ENCODE data around the gene RNGTT. TPM values are rescaled to one million over a fixed set of nuclear protein-coding genes. Genes with fewer than 3 reads are reported as not detected.

The RNGTT gene
- total RNA-seq, 2 experiments from 2014 or later = 20.4 to 23.5 TPM

DNA sequence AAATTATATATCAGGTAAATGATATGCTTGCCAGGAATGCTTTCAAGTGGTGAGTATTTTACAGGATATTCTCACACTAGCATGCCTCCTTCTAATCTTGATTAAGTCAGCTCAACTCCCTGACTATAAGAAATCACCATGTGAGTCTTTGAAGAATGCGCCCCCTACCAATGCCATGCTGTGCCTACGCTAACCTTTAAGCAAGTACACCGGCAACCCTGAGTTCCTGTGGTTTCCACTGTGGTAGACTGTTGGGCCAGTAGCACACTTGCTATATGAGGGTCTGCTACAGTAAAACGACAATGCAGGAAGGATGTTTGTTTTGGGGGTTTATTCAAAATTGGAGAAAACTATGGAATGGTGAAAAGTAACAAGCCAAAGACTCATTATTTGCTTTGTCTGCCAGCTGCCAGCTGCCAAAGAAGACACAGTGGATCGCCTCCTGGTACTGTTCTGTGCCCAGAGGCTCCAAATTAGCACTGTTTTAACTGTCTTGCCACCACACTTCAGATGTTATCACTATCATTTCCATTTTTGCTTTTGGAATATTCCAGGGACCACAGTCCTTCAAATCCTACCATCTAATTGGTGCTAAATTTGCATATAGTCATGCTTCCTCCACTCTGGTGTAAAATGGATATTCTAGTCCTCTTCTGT is 333.5 kb downstream of the RNGTT start:
- Mint-ChIP-seq H3K9me3 (ENCODE audit: insufficient read depth) (no peaks in the 10 kb centered on the region), H3K27me3 (ENCODE audit: low read depth) (no peaks in the 10 kb centered on the region), H3K27ac (no peak overlapping the region), H3K36me3 (ENCODE audit: low read depth) (no peaks in the 10 kb centered on the region), H3K4me3 (no peak overlapping the region), H3K4me1 (ENCODE audit: low read depth) (peaks cover 8% of the 10 kb centered on the region)
- DNase-seq (peak; percentile 29), ATAC-seq (no peak)
- ChIA-PET CTCF (interaction anchor here (0.6 to 0.9 kb wide), 3 partner anchors 12 to 633 kb away, joined by 3 read pairs; no protein-coding TSS in a partner anchor), POLR2A (no interaction called here)

DNA sequence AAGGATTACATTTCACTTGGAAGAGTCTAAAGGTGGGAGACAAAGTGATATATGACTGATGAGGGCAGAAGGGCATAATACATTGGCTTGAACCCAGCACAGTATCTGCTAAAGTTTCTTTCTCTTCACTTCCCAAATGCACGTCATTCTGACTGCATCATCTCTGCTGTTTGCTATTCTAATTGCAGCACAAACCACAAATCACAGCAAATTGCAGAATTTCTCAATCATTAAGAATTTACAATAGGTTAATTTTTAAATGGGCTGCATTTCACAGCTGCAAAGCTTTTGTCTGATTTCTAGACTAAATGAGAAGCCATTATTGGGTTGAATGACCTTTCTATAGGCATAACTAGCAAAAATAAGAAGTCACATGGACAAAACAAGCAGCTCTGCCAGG is 337.0 kb downstream of the RNGTT start:
- H3K4me1 Mint-ChIP-seq (ENCODE audit: low read depth) = peaks cover 8% of the 10 kb centered on the region
- no peak overlapping the region for H3K27ac Mint-ChIP-seq
- ATAC-seq (no peak), DNase-seq (no peak)
- no peaks in the 10 kb centered on the region for H3K27me3 Mint-ChIP-seq (ENCODE audit: low read depth)
- CTCF ChIA-PET = no interaction called here
- no peaks in the 10 kb centered on the region for H3K36me3 Mint-ChIP-seq (ENCODE audit: low read depth)
- H3K4me3 Mint-ChIP-seq = no peak overlapping the region
- no peaks in the 10 kb centered on the region for H3K9me3 Mint-ChIP-seq (ENCODE audit: insufficient read depth)
- POLR2A ChIA-PET = no interaction called here

GRCh38 chr6:88623531-88623930 is 339.9 kb downstream of the RNGTT start:
- DNase-seq (no peak), ATAC-seq (no peak)
- H3K4me1 Mint-ChIP-seq (ENCODE audit: low read depth) = no peaks in the 10 kb centered on the region
- no peaks in the 10 kb centered on the region for H3K27me3 Mint-ChIP-seq (ENCODE audit: low read depth)
- H3K27ac Mint-ChIP-seq = no peak overlapping the region
- ChIA-PET CTCF (no interaction called here), POLR2A (no interaction called here)
- no peaks in the 10 kb centered on the region for H3K36me3 Mint-ChIP-seq (ENCODE audit: low read depth)
- no peak overlapping the region for H3K4me3 Mint-ChIP-seq
- no peaks in the 10 kb centered on the region for H3K9me3 Mint-ChIP-seq (ENCODE audit: insufficient read depth)

GRCh38 chr6:88619951-88620350 is 343.5 kb downstream of the RNGTT start:
- no peaks in the 10 kb centered on the region for H3K4me1 Mint-ChIP-seq (ENCODE audit: low read depth)
- no peaks in the 10 kb centered on the region for H3K36me3 Mint-ChIP-seq (ENCODE audit: low read depth)
- CTCF ChIA-PET = no interaction called here
- DNase-seq (no peak), ATAC-seq (no peak)
- POLR2A ChIA-PET = no interaction called here
- H3K27me3 Mint-ChIP-seq (ENCODE audit: low read depth) = no peaks in the 10 kb centered on the region
- no peaks in the 10 kb centered on the region for H3K9me3 Mint-ChIP-seq (ENCODE audit: insufficient read depth)
- no peak overlapping the region for H3K27ac Mint-ChIP-seq
- H3K4me3 Mint-ChIP-seq = no peak overlapping the region

- H3K9me3 Mint-ChIP-seq (ENCODE audit: insufficient read depth) = no peaks in the 10 kb centered on the region
- no peak overlapping the region for H3K27ac Mint-ChIP-seq
- H3K4me3 Mint-ChIP-seq = no peak overlapping the region
- ATAC-seq = no peak
- CTCF ChIA-PET = no interaction called here
- peaks cover 25% of the 10 kb centered on the region for H3K36me3 Mint-ChIP-seq (ENCODE audit: low read depth)
- DNase-seq = no peak
- H3K4me1 Mint-ChIP-seq (ENCODE audit: low read depth) = no peaks in the 10 kb centered on the region
- POLR2A ChIA-PET = no interaction called here
- no peaks in the 10 kb centered on the region for H3K27me3 Mint-ChIP-seq (ENCODE audit: low read depth)
Observed at GRCh38 chr6:88616380-88616779, 347.0 kb downstream of the RNGTT start.

DNA sequence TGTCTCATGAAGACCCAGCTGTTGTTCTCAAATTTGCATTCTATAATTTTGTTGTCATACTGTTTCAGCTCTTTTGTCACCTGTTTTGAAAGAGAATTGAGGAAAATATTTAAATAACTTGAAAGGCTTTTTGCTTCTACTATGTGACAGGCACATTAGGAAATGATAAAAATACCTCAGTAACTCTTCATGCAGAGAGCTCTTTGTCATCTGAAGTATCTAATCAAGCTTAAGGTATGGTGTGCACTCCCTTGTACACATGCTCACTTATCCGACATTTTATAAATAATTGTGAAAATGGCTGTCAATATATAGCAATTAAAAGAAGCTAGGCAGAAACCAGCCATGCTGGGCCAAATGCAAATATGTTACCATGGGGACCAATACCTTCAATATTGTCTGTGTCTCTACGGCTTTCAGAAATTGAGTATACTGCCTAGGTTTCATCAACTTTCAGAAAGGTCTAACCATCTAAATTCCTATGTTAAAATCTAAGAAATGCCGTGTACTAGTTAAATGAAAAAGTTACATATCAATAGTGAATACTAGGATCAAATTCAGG is 349.0 kb downstream of the RNGTT start:
- H3K27me3 Mint-ChIP-seq (ENCODE audit: low read depth) = no peaks in the 10 kb centered on the region
- ATAC-seq (no peak), DNase-seq (no peak)
- H3K36me3 Mint-ChIP-seq (ENCODE audit: low read depth) = peaks cover 26% of the 10 kb centered on the region
- H3K4me3 Mint-ChIP-seq = no peak overlapping the region
- POLR2A ChIA-PET = no interaction called here
- CTCF ChIA-PET = no interaction called here
- H3K4me1 Mint-ChIP-seq (ENCODE audit: low read depth) = no peaks in the 10 kb centered on the region
- no peak overlapping the region for H3K27ac Mint-ChIP-seq
- H3K9me3 Mint-ChIP-seq (ENCODE audit: insufficient read depth) = no peaks in the 10 kb centered on the region

DNA sequence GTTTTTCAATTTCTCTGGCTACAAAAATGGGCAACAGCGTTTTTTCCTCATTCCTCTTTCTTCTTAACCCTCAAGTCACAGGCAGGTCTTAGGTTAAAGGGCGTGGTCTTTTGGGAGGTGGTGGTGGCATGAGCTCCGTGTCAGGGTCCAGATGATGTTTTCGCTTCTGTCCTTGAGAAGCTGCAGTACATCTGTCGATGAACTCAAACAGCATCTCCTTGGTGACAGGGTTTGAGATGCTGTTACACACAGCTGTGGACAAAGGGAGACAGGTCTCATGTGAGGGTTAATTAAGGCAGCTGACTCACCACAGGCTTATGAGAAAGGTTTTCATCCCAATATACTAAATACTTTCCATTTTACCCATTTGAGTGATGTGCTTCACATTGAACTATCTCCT is 350.8 kb downstream of the RNGTT start:
- no peak overlapping the region for H3K4me3 Mint-ChIP-seq
- no peak overlapping the region for H3K27ac Mint-ChIP-seq
- H3K27me3 Mint-ChIP-seq (ENCODE audit: low read depth) = no peaks in the 10 kb centered on the region
- no peak for ATAC-seq
- H3K36me3 Mint-ChIP-seq (ENCODE audit: low read depth) = peaks cover 29% of the 10 kb centered on the region
- H3K9me3 Mint-ChIP-seq (ENCODE audit: insufficient read depth) = no peaks in the 10 kb centered on the region
- no peak for DNase-seq
- ChIA-PET CTCF (no interaction called here), POLR2A (no interaction called here)
- no peaks in the 10 kb centered on the region for H3K4me1 Mint-ChIP-seq (ENCODE audit: low read depth)

DNA sequence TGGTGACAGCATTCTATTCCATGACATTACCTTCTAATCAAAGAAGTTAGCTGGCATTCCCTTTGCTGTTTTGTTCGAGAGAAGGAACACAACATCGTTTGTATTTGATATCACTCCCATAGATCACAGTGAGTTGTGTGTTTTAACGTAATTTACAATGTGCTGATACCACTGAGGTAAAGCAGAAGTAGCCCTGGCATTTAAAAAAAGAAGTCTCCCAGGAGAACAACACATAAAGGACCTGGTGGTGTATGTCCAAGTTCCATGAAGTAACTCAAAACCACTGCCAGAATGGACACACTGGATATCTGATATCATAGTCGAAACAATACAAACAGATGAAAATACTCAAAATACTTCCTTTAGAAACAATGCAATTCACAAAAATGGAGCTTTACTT is 351.7 kb downstream of the RNGTT start:
- Mint-ChIP-seq H3K27ac (no peak overlapping the region), H3K27me3 (ENCODE audit: low read depth) (no peaks in the 10 kb centered on the region), H3K4me3 (no peak overlapping the region), H3K9me3 (ENCODE audit: insufficient read depth) (no peaks in the 10 kb centered on the region), H3K4me1 (ENCODE audit: low read depth) (no peaks in the 10 kb centered on the region), H3K36me3 (ENCODE audit: low read depth) (peaks cover 29% of the 10 kb centered on the region)
- CTCF ChIA-PET = no interaction called here
- DNase-seq (no peak), ATAC-seq (no peak)
- POLR2A ChIA-PET = no interaction called here

DNA sequence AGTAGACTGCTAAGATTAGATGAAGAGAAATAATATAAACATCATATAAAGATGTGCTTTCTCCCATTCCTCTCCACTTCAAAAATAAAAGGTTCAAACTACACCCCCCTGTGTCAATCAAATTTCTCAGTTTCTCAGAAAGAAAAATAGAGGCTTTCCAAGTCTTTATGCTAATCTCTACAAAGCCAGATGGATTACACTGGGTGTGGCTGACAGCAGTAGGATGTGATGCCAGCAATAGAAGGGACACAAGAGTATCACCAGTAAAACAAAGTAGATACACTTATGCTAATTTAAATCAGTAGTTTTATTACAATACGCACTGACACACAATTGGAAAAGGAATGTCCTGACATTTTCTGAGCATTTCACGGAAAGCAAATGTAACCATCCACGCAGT is 353.4 kb downstream of the RNGTT start:
- H3K27ac Mint-ChIP-seq = no peak overlapping the region
- no peak for DNase-seq
- H3K27me3 Mint-ChIP-seq (ENCODE audit: low read depth) = no peaks in the 10 kb centered on the region
- CTCF ChIA-PET = no interaction called here
- no peaks in the 10 kb centered on the region for H3K9me3 Mint-ChIP-seq (ENCODE audit: insufficient read depth)
- no peak for ATAC-seq
- peaks cover 29% of the 10 kb centered on the region for H3K36me3 Mint-ChIP-seq (ENCODE audit: low read depth)
- no peaks in the 10 kb centered on the region for H3K4me1 Mint-ChIP-seq (ENCODE audit: low read depth)
- H3K4me3 Mint-ChIP-seq = no peak overlapping the region
- POLR2A ChIA-PET = no interaction called here

GRCh38 chr6:88605271-88605670 is 358.1 kb downstream of the RNGTT start:
- Mint-ChIP-seq H3K4me3 (no peak overlapping the region), H3K27me3 (ENCODE audit: low read depth) (peaks cover 2% of the 10 kb centered on the region), H3K36me3 (ENCODE audit: low read depth) (peaks cover 2% of the 10 kb centered on the region), H3K4me1 (ENCODE audit: low read depth) (no peaks in the 10 kb centered on the region), H3K27ac (no peak overlapping the region), H3K9me3 (ENCODE audit: insufficient read depth) (no peaks in the 10 kb centered on the region)
- ATAC-seq (no peak), DNase-seq (no peak)
- ChIA-PET POLR2A (no interaction called here), CTCF (no interaction called here)

DNA sequence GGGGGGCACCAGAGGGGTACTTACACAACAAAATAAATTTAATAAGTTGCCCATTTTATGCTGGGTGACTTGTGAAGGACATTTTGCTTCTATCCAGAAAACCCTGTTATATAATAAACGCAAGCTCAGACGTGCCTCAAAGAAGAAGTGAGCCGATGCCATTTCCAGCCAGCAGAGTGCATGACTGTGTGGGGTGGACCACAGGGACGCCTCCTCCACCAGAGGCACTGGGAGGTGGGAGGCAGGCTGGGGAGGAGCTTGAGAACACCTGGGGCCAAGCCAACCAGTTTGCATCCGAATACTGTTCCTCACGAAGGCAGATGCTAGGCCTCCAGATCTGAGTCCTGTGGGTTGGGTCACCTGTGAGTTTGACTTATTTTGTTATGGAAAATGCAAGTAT is 363.8 kb downstream of the RNGTT start:
- DNase-seq (no peak), ATAC-seq (no peak)
- peaks cover 2% of the 10 kb centered on the region for H3K27me3 Mint-ChIP-seq (ENCODE audit: low read depth)
- no peaks in the 10 kb centered on the region for H3K36me3 Mint-ChIP-seq (ENCODE audit: low read depth)
- H3K4me1 Mint-ChIP-seq (ENCODE audit: low read depth) = no peaks in the 10 kb centered on the region
- peaks cover 5% of the 10 kb centered on the region for H3K9me3 Mint-ChIP-seq (ENCODE audit: insufficient read depth)
- ChIA-PET POLR2A (no interaction called here), CTCF (no interaction called here)
- no peak overlapping the region for H3K4me3 Mint-ChIP-seq
- no peak overlapping the region for H3K27ac Mint-ChIP-seq

DNA sequence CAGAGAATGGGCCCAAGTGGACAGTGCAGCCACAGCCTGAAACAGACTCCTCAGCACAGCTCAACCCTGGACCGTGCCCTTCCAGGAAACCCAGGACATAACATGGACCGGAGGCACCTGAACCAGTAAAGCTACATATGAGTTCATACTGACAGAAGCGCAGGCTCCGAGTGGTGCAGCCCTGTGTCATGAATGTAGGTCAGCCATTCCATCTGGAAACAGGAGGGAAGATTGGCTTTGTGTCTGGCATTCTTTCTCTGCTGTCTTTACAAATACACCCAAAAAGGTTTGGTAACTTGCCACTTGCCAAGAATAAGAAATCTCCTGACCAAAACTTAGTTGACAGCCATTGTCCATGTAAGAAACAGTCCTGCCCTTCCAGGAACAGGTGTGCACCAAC is 366.6 kb downstream of the RNGTT start:
- no peak for ATAC-seq
- H3K9me3 Mint-ChIP-seq (ENCODE audit: insufficient read depth) = peaks cover 13% of the 10 kb centered on the region
- H3K27ac Mint-ChIP-seq = no peak overlapping the region
- H3K4me1 Mint-ChIP-seq (ENCODE audit: low read depth) = no peaks in the 10 kb centered on the region
- ChIA-PET CTCF (no interaction called here), POLR2A (no interaction called here)
- DNase-seq = no peak
- H3K4me3 Mint-ChIP-seq = no peak overlapping the region
- H3K27me3 Mint-ChIP-seq (ENCODE audit: low read depth) = peaks cover 2% of the 10 kb centered on the region
- no peaks in the 10 kb centered on the region for H3K36me3 Mint-ChIP-seq (ENCODE audit: low read depth)

GRCh38 chr6:88588938-88589337 is 374.5 kb downstream of the RNGTT start:
- H3K9me3 Mint-ChIP-seq (ENCODE audit: insufficient read depth) = peaks cover 6% of the 10 kb centered on the region
- POLR2A ChIA-PET = no interaction called here

More at GRCh38 chr6:88588938-88589337, 374.5 kb downstream of the RNGTT start:
- H3K4me1 Mint-ChIP-seq (ENCODE audit: low read depth) = no peaks in the 10 kb centered on the region
- H3K27ac Mint-ChIP-seq = no peak overlapping the region
- DNase-seq = no peak
- ATAC-seq = no peak
- no peak overlapping the region for H3K4me3 Mint-ChIP-seq
- H3K27me3 Mint-ChIP-seq (ENCODE audit: low read depth) = peaks cover 2% of the 10 kb centered on the region
- CTCF ChIA-PET = no interaction called here
- H3K36me3 Mint-ChIP-seq (ENCODE audit: low read depth) = no peaks in the 10 kb centered on the region
